HG03469 (cell line): ENCODE data around the gene HUWE1.
A peak's percentile ranks its signal among the peaks of the same experiment; 100 is the strongest.
"Not testable (repeated sequence)": the region's sequence is repeated elsewhere in the genome, so short reads cannot be mapped to it uniquely, and the experiment has no call there.

Experiments
- ATAC-seq: cut with Tn5 transposase; IDR thresholded peaks from one replicate; pipeline ENCODE4 v1.9.1; 2021; ENCODE audit warnings: mild to moderate bottlenecking, moderate library complexity, moderate number of reproducible peaks; ENCODE audit not compliant: unreplicated experiment

The HUWE1 gene, protein sequence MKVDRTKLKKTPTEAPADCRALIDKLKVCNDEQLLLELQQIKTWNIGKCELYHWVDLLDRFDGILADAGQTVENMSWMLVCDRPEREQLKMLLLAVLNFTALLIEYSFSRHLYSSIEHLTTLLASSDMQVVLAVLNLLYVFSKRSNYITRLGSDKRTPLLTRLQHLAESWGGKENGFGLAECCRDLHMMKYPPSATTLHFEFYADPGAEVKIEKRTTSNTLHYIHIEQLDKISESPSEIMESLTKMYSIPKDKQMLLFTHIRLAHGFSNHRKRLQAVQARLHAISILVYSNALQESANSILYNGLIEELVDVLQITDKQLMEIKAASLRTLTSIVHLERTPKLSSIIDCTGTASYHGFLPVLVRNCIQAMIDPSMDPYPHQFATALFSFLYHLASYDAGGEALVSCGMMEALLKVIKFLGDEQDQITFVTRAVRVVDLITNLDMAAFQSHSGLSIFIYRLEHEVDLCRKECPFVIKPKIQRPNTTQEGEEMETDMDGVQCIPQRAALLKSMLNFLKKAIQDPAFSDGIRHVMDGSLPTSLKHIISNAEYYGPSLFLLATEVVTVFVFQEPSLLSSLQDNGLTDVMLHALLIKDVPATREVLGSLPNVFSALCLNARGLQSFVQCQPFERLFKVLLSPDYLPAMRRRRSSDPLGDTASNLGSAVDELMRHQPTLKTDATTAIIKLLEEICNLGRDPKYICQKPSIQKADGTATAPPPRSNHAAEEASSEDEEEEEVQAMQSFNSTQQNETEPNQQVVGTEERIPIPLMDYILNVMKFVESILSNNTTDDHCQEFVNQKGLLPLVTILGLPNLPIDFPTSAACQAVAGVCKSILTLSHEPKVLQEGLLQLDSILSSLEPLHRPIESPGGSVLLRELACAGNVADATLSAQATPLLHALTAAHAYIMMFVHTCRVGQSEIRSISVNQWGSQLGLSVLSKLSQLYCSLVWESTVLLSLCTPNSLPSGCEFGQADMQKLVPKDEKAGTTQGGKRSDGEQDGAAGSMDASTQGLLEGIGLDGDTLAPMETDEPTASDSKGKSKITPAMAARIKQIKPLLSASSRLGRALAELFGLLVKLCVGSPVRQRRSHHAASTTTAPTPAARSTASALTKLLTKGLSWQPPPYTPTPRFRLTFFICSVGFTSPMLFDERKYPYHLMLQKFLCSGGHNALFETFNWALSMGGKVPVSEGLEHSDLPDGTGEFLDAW (N-terminal part only)

DNA sequence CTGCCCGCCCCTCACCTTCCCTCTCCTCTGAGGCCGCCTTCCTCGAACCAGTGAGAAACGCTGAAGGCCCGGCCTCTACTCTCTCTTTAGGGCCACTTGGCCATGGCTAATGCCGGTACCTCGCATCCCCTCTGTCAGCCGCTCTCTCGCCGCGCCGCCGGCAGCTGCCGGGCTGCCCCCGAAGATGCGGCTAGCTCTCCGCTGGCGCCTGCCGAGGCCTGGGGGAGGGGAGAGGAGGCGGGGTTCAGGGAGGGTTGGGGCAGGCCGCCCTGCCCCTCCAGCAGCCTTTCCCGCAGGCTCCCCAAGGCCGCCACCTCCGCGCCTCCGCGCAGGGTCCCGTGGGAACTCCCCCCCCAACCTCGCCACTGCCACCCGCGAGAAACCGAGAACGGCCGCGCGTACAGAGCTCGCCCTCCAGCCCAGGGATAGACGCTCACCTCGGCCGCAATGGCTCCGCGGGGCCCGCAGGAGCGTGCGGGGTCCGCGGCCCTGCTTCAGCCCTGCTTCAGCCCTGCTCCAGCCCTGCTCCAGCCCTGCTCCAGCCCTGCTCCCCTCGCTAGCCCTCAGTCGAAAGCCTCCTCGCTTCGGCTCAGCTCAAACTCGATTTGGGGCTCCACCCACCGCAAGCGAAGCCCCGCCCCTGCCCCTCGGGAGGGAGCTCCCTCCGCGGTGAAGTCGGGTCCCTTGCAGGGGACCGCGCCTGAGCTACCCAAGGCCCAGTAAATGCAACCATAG lies at the start of gene HUWE1:
Gene HUWE1 (minus strand): TSS at position 569 of the 735 bp plus-strand sequence. CDS start 32,612 bp downstream, outside the sequence.
- ATAC-seq, result peak; percentile 33

DNA sequence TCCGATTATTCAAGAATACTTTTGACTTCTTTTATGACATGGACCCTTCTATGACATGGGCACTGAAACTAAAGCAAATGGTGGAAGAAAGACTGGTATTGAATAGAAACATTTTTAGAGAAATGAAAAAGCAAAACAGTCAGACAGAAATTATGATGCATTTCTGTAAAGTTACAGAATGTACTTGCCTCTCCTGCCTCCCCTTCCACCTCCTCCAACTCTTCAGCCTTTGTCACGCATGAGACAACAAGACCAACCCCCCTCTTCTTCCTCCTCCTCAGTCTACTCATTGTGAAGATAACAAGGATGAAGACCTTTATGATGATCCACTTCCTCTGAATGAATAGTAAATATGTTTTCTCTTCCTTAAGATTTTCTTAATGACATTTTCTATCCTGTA lies 46.3 kb upstream of the HUWE1 start:
- ATAC-seq, result no peak

DNA sequence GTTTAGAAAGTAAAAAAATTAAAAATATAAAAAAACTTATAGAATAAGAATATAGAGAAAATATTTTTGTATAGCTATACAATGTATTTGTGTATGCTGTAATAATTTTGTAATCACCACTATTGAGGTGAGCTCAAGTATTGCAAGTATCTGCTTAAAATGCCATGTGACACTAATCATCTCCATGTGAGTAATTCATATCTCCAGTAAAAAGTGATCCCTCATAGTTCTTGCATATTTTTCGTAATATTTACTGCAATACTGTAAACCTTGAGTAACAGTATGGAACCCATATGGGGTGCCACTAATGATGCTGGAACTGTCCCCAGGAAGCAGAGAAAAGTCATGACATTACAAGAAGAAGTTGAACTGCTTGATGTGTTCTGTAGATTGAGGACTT lies 43.2 kb upstream of the HUWE1 start:
- ATAC-seq, result no peak

DNA sequence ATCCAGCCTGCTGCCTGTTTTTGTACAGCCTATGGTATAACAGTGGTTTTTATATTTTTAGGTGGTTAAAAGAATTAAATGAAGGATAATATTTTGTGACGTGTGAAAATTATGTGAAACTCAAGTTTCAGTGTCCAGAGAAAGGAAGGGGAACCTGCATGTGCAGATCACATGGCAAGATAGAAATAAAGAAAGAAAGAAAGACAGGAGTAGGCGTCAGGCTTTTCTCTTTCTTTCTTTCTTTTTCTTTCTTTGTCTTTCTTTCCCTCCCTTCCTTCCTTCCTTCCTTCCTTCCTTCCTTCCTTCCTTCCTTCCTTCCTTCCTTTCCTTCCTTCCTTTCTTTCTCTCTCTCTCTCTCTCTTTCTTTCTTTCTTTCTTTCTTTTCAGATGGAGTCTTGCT lies 42.0 kb upstream of the HUWE1 start:
- ATAC-seq, result no peak

DNA sequence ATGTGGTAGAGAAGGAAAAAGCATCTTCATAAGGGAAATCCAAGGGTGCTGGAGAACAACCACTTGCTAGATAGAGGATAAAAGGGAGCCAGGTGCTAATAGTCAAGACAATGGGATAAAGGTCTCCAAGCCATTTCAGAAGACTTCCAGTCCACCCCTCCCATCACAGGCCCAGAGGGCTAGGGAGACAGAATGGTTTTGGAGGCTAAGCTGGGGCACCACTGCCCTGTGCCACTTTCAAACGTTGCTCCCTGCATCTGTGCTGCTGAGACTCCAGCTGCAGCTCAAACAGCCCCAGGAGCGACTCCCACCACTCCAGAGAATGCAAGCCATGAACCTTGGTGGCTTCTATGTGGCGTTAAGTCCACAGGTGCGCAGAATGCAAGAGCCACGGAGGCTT lies 38.4 kb upstream of the HUWE1 start:
- no peak for ATAC-seq

DNA sequence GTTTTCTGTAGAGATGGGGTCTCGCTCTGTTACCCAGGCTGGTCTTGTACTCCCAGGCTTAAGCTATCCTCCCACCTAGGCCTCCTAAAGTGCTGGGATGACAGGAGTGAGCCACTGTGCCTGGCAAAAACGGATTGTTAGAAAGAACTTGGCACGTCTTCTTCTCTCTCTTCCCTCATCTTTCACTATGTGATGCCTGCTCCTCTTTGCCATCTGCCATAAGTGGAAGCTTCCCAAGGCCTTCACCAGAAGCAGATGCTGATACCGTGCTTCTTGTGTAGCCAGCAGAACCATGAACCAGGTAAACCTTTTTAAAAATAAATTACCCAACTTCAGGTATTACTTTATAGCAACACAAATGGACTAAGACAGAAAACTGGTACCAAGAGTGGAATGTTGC lies 36.9 kb upstream of the HUWE1 start:
- ATAC-seq, result no peak

DNA sequence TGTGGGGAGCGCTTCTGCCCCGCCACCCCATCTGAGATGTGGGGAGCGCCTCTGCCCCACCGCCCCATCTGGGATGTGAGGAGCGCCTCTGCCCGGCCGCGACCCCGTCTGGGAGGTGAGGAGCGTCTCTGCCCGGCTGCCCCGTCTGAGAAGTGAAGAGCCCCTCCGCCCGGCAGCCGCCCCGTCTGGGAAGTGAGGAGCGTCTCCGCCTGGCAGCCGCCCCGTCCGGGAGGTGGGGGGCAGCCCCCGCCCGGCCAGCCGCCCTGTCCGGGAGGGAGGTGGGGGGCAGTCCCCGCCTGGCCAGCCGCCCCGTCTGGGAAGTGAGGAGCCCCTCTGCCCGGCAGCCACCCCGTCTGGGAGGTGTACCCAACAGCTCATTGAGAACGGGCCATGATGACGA lies 35.1 kb upstream of the HUWE1 start:
- ATAC-seq, result not testable (repeated sequence)

DNA sequence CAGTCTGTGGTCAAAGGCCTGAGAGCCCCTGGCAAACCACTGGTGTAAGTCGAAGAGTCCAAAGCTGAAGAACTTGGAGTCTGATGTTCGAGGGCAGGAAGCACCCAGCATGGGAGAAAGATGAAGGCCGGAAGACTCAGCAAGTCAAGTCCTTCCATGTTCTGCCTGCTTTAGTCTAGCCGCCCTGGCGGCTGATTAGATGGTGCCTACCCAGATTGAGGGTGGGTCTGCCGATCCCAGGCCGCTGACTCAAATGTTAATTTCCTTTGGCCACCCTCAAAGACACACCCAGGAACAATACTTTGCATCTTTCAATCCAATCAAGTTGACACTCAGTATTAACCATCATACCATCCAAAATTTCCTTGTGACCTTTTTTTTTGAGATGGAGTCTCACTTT lies 33.1 kb upstream of the HUWE1 start:
- ATAC-seq, result not testable (repeated sequence)

DNA sequence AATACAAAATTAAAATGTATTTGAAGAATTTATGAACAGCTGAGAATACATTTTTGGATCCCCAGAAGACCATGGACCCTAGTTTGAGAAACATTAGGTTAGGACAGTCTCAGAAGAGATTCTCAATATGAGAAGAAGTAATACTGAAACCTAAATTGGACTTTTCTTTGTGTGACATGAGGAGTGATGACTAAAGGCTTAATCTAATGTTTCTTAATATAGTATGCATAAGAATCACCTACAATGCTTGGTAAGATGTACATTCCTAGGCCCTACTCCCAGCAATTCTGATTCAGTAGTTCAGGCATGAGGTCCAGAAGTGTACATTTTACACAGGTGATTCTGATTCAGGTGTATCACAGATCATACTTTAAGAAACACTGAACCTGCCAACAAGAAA lies 31.6 kb upstream of the HUWE1 start:
- no peak for ATAC-seq

DNA sequence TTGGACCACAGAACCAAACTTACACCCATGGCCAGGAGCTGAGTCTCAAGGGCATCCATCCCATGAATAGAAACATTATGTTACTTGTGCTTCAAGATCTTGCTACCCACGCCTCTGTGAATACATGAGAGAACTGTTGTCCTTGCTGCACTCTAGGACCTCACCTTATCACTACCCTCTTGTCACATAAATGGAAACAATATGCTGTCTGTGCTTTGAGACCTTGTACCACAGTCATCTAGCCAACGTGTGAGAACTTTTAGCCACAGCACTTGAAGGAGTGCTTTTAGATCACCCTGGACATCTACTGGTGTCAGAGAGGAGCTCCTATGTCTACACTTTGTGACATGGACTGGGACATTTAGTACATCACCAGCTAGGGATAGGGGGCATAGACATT lies 30.7 kb upstream of the HUWE1 start:
- no peak for ATAC-seq

DNA sequence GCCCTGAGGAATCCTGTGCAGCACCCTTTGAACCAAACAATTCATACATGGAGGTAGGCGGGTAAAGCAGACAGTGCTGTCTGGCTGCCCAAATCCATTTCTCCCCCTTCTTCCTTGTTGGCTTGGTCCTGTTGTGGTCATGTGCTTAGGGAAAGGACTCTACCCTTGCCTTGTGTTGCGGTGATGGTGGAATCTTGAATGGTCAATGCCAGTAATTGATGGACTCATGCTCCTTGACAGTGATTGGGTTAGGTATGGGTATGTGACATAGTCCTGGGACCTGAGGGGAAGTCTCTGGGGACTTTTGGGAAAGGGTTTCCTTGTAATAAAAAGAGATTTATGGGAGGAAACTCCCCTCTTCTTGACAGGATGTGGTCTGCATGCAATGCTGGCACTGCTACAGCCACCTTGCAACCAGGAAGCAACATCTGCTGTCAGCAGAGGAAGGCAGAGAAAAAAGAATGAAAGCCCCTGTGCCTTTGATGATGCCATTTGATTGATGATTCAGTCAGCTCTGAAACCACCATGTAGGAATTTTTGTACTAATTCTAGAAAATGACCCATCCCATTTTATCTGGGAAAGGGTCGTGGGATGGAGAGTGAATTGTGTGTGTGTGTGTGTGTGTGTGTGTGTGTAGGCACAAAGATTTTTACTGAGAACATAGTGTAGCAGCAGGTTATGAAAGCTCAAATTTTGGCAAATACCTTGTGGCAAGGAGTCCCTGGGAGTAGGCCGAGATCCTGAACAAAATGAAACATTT lies 30.0 kb upstream of the HUWE1 start:
- ATAC-seq, result no peak

DNA sequence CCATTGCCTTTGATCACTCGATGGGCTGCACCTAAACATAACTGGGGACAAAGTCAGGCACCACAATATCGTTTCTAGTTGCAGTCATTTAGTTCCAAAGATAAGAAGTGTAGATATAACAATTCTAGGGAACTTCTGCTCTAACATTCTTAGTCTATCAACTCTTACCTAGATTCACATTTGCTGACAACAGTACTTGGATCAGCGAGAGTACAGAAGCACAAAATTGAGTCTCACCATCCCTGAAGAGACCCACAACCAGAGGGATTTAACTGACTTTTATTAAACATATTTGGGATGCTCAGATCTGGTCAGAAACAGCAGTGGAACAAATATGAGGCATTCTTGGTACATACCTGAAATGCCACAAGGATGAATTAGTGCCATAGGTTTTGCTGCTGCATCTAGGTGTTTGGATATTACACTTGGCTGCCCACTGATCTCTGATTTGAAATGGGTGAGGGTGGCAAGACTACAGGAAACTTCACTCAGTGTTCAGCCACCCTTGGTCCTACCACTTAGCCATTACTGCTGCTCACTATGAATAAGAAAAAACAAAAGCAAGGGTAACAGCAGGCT lies 28.9 kb upstream of the HUWE1 start:
- ATAC-seq, result no peak

DNA sequence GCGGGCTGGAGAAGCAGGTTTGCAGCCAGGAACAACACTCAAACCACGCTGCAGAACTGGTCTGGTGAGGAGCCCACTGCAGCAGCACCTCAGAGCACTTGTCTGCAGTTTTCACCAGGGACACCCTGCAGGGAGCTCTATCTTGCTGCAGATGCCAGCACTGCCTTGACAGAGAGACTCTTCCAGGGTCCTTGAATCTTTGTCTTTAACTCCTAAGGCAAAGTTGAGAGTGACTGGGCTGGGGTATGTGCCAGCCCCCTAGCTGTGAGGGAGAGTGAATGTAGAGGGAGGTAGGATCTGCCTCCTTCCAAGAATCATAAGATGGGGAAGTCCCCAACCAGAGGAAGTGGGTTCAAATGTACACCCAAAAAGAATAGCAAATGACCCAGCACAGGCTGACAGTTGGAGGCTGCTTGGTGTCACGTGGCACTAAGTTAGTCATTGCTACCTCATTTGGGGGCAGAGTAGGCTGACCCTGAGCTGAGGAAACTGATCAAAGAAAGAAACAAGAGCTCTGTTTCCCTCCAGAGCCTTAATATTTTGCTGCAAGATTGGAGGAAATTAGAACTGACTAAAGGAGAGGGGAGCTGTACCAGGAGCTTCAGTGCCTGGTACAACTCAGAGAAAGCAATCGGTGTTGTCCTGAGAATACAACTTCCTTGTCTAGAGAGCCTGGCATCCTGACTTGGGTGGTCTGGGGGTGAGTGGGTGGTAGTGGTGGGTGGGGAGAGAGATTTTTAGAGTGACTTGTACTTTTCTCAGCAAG lies 28.2 kb upstream of the HUWE1 start:
- ATAC-seq, result peak; percentile 64

DNA sequence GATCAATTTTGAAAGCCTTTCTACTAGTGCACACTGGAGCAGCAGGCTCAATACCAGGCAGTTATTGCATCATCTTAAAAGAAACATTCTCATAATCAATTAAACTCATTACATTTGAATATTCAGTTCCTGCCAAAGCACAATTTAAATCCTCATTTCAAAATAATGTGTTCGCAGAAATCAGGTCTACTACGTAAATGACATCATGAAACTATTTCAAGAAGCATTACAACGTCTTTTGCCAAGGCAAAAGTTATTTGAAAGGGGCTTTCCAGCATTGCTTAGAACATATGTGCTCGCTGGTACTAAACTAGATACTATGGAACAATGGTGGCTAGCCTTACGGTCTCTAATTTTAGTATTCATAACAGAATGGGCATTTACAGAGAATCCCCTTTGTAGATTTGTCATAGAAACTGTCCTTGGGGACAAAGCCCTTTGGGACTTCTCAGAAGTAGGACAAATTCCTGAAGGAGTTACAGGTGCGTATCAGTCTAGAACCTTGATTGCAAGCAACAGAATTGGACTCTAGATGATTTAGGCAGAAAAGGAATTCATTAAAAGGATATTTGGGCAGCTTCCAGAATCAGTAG lies 27.6 kb upstream of the HUWE1 start:
- no peak for ATAC-seq

DNA sequence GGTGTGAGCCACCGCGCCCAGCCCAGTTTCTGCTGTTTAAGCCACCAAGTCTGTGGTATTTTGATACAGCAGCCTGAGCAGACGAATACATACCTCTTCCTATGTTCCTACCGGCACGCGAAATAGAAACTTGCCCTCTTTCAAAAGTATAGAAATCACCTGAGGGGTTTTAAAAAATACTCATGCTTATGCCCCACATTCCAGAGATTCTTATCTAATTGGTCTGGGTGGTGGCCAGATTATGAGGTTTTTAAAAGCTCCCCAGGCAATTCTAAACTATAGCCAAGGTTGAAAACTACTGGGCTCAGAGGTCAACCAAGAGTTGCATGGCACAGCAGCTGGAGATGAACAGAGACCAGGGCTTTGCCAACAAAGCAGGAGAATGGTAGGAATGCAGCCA lies 24.9 kb upstream of the HUWE1 start:
- ATAC-seq, result no peak

DNA sequence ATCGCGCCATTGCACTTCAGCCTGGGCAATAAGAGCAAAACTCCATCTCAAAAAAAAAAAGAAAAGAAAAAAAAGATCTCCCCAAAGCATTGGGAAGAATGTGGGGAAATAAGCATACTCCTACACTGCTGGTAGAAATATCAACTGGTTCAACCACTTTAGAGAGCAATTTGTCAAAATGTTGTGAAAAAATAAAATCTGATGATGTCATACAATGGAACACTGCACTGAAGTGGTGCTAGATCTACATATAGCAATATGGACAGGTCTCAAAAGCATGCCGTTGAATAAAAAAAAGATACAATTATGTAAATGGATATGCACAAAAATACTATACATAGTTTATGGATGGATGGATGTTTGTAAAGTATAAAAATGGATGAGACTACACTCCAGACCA lies 18.3 kb upstream of the HUWE1 start:
- ATAC-seq, result no peak

DNA sequence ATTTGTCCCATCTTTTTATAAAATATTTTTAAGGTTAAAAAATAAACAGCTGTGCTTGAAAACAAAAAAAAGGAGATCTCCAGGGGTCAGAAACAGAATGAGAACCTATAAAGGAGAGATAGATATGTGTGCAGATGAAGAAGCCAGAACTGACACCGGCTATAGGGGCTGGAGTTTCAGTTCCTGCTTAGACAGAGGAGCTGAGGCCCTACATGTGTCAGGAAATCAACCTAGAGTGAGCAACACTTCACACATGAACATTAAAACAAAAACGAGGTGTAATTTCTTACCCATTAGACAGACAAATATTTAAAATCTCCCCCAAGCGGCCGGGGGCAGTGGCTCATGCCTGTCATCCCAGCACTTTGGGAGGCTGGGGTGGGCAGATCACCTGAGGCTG lies 17.8 kb upstream of the HUWE1 start:
- ATAC-seq, result no peak

DNA sequence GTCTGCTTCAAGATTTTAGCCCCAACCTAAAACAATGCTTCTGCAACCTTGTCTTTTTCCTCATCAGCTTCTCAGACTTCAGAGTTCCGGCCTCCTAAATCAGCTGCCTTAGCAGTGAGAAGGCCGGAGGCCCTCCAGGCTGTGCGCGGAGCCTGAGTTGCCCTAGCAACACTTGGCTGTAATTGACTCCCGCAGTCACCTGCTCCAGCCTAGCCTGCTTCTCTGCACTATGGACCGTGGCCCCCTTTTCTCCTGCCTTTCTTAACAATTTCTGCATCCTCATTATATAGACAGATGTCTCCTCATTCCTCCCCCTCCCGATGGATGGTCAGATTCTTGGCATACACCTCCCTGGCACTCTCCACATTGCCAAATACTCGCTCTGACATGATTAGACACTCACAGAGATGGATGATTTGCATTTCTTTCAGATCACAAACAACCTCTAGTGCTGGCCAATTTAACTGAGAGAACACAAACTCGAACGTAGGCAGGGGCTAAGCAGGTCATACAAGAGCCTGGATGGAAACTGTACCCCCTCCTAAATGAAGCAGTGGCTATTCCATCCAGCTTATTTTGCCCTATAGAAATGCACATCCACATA lies 9.5 kb upstream of the HUWE1 start:
- no peak for ATAC-seq
